ENCODE results near the gene CREG2.
"Not testable (repeated sequence)": the region's sequence is repeated elsewhere in the genome, so short reads cannot be mapped to it uniquely, and the experiment has no call there.

CREG2 gene

DNA sequence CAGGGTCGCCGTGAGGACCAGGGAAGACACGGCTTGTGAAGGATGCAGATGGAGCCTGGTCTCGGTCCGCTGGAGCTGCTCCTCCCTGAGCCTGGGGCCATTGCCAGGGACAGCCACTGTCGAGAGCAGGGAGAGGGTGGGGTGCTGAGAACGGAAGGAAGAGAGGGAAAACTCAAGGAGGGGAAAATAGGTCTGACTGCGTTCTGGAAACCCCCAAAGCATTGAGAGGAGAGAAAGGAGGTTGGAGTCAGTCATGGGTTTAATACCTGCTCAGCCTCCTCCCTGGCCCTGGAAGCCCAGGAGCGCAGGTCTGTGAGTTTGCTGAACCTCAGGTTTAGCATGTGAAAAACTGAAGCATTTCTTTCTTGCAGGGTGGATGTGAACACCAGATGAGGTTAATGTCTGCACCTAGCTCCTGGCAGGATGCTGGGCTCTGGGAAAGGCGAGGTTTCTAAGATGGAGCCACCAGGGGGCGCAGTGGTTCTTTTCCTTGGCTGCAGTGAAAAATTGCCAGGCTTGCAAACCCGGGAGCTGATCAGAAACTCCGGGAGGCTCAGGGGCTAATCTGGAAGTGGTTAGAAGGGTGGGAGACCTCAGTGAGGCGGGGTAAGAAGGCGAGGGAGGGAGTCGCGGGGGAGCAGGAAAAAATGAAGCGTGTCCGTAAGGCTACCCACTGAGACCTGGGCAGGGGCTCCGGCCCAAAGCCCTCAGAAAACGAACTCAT is 45.2 kb downstream of the CREG2 start:
- peak; percentile 73 for DNase-seq

- DNase-seq, result peak; percentile 53
These were observed 45.9 kb downstream of the CREG2 start for GRCh38 chr2:101341421-101341820.

GRCh38 chr2:101340141-101340551 is 47.2 kb downstream of the CREG2 start:
- DNase-seq, result no peak

GRCh38 chr2:101339266-101339880 is 47.9 kb downstream of the CREG2 start:
- DNase-seq, result no peak

DNA sequence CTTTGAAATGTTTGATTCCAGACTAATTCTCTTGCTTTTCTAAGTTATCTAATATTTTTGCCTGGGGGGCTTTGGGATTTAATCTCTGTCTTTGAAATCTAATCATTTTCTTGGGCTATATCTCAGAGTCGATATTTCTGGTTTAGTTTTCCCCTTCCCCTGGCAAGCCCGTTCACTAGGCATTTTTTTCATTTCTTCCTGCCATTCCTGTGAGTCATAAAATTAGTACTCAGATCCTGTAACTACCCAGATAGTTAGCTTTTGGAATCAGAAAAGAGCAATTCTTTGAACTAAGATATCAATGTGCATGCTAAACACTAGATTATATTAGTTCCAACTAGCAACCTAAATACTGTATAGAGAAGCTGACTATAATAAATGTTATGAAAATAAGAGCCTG is 49.4 kb downstream of the CREG2 start:
- no peak for DNase-seq

- DNase-seq, result no peak
These were observed 54.2 kb downstream of the CREG2 start for GRCh38 chr2:101332885-101333766.

GRCh38 chr2:101331202-101331601 is 56.1 kb downstream of the CREG2 start:
- DNase-seq, result no peak

GRCh38 chr2:101330253-101330933 is 56.9 kb downstream of the CREG2 start:
- DNase-seq, result peak; percentile 55

DNA sequence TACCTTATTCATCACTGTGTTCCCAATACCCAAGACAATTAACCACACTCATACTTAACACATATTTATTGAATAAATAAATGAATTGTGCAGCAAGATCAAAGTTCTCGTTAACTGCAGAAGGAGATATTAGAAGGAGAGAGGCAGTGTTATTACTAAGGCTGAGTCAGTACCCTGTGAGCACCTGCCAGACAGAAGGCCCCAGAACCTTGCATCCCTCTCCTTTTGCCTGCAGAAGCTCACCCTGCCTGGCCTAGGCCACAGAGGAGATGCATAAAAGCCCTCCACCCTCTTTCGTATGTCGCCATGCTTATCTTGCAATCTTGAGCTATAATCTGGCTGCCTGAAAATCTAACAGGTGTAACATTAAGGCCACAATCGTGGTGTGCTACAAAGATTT is 58.3 kb downstream of the CREG2 start:
- DNase-seq, result peak; percentile 28

DNA sequence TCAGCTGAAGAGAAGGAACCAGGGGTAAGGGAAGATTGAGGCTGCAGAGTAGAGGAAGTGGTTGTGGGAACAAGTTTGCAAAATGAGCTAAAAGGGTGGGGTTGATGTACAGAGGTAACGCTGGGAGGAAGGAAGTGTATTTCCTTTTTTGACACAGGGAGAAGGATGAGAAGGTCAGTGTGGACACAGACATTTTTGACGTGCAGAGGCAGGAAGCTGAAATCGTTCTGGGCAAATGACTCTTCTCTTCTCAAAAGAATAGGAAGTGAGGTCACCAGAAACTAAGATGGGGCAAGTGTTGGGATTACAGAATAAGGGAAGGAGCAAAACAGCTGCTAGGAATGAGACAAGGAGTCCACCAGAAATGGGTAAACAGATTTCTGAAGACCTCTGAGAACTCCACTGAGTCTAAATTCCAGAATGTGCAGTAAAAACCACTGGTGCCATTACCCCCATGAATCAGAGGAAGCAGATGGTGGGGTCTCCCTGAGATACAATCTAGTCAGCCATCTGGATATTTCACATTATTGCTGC is 58.8 kb downstream of the CREG2 start:
- no peak for DNase-seq

DNA sequence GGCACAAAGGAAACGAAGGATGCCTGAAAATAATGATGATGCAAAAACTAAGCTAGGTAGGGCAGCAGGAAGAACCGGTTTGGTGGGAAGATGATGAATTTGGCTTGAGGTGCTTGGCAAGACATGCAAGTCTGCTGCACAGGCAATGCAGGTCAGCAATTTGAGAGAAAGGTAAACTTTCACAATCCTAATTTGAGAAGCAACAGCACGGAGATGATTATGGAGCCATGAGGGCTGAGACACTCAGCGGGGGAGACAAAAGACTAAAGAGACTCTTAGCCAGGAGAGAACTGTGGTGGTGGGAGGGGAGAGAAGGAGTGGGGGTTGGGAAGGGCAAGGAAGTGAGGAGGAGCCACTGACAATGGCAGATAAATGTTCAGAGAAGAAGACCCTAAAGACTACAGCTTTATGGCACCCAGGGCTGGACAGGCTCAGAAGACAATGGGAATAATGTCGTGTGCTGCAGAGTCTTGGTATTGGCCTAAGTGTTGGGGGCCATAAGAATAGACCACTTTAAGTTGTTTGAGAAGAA is 59.4 kb downstream of the CREG2 start:
- no peak for DNase-seq

GRCh38 chr2:101325425-101325824 is 61.9 kb downstream of the CREG2 start:
- DNase-seq, result no peak

DNA sequence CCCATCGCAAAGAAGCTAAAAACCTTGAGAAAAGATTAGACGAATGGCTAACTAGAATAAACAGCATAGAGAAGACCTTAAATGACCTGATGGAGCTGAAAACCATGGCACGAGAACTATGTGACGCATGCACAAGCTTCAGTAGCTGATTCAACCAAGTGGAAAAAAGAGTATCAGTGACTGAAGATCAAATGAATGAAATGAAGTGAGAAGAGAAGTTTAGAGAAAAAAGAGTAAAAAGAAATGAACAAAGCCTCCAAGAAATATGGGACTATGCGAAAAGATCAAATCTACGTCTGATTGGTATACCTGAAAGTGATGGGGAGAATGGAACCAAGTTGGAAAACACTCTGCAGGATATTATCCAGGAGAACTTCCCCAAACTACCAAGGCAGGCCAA is 70.7 kb downstream of the CREG2 start:
- DNase-seq, result not testable (repeated sequence)

- no peak for DNase-seq
These were observed 75.6 kb downstream of the CREG2 start for GRCh38 chr2:101311696-101312017.

DNA sequence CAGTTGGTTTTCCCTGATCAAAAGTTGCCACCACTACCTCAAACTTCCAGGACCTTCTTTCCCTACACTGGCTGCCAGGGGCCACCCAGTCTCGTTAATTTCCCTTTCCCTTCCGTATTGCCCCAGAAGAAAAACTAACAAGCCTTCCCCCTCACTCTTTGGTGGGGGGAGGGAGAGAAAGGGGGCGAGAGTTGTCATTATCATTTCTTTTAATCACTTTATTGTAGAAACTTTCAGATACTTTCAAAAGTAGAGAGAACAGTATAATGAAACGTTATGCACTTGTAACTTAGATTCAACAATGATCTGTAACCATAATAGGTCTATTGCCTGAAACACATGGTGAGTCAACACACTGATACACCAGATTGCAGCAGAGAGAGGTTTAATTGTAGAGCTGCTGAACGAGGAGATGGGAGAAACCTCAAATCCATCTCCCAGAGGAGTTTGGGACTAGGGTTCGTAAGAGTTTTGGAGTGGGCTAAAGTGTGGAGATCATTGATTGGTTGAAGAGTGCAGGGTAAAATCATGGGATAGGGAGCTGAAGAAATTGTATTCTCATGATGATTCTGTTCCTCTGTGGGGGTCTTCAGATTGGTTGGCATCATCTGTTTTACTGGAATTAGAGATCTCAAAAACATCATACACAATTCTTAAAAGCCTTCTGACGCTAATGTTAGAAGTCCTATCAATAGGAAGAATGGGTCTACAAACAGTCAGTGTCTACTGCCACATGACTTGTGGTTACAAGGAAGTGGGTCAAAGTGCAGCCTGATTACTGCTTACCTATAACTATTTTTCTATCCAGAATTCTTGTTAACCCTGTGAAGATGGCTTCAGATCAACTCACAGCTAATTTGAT is 76.2 kb downstream of the CREG2 start:
- DNase-seq, result no peak

DNA sequence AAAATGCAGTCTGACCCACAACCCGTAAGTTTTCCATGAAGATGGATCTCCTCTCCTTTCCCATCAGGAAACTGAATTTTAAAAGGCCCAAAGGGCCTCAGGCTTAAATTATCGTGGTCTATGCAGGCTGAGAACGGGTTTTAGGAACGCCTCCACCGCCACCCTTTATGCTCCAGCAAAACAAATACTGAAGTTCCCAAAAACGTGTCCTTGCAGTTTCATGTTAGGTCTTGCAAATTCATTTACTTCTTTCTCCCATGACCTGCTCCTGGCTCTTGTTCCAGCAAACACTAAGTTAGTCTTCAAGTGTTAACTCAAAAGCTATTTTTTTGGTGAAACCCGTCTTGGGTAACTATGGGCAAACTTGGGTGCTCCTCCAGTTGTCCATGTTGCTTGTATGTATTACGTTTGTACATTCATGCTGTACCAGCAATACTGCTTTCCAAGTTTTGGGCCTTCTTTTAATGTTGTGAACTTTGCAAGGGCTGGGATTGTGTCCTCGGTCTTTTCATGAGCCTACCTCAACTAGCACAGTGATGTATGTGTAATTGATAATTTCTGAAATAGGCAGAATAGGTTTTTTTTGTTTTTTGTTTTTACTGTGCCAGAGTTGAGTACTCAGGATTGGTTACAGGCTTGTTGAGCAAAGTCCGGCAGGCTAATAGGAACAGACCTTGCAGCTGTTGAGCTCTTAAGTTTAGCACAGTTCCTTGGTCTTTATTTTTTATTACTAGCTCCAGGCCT is 77.0 kb downstream of the CREG2 start:
- no peak for DNase-seq

- DNase-seq, result peak; percentile 90
These were observed 78.7 kb downstream of the CREG2 start, which contains the start of gene RNF149 for GRCh38 chr2:101308432-101309210. TSS of gene RNF149 (minus strand) at chr2:101308701. CDS start at chr2:101308588, 113 bp downstream.

DNA sequence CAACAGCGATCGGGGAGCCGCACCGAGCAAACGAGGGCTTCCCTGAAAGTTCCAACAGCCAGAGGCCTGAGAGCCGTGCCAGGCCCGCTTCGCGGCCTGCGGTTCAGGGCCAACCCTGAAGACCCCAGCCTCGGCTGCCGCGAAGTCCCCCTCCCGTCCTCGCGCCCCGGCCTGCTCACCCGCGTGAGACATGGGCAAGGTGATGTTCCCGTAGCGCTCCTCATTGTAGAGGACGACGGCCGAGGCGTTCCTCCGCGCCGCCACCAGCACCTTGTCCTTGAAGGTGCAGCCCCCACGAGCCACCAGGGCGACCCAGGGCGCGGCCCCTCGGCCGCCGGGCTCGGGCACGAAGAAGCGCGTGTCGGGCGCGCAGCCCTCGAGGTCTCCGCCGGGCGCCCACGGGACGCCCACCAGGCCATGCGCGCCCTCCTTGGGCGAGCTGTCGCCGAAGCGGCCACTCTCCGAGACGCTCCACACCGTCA is 79.3 kb downstream of the CREG2 start:
- peak; percentile 39 for DNase-seq

DNA sequence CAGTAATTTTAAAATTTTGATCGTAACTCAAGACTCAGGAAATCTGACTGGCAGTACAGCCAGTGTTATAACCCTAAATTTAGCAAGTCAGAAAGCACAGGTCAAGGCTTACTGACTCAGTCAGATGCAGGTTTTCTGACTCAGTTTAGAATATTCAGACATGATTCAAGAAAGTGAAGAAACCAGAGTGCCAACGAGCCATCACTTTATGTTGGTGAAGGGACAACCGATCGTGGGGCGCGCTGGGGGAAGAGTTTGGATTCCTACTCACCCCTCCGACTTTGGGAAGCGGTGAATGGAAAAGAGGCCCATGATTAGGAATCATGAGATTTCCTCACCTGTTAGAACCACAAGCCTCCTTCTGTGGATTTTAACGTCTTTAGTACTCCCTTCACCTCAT is 79.8 kb downstream of the CREG2 start:
- DNase-seq, result peak; percentile 30

DNA sequence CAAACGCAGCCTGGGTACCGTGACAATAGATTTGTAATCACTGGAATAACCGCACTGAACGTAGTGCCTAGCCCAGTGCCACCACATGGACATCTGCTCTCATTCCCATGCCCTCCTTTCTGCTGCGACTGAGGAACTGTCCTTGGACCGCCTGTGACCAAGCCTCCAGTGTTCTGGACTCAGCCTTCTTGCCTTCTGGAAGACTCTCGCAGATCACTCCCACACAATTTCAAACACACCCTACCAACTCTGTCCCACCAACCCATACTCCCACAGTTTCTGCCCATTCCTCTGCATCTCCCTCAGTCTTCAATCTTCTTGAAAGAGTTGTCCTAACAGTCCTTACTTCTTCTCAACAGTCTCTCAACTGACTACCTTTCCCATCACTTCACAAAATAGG is 80.9 kb downstream of the CREG2 start:
- DNase-seq, result peak; percentile 31

Measured in activated naive CD4-positive, alpha-beta T cell treated with Interleukin-2 at 50 U/mL for 16 hours (primary cell).